LNCAP (cell line): Measurements from ENCODE around the gene GLIPR1L1.

Experiments used
- TF ChIP-seq, protein P1 (sequence below): fragments of 450-650 bp; IDR thresholded peaks from 2 replicates; pipeline ENCODE4 v1.5.1; 2017; ENCODE audit warnings: mild to moderate bottlenecking

The GLIPR1L1 gene

DNA sequence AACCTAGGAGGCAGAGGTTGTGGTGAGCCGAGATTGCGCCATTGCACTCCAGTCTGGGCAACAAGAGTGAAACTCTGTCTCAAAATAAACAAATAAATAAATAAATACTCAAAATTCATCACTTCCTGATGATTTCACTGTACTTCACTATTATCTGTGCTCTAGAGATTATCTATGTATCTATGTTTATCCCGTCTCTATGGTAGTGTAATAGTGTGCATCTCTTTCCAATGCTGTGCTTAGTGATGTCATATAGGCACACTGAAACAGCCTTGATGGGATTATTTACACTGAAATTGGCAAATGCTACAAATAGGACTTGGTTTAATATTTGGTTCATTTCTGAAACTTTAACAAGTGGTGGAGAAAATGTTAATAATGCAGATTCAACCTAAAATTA lies 10.8 kb upstream of the GLIPR1L1 start:
- TF ChIP-seq, protein P1, sequence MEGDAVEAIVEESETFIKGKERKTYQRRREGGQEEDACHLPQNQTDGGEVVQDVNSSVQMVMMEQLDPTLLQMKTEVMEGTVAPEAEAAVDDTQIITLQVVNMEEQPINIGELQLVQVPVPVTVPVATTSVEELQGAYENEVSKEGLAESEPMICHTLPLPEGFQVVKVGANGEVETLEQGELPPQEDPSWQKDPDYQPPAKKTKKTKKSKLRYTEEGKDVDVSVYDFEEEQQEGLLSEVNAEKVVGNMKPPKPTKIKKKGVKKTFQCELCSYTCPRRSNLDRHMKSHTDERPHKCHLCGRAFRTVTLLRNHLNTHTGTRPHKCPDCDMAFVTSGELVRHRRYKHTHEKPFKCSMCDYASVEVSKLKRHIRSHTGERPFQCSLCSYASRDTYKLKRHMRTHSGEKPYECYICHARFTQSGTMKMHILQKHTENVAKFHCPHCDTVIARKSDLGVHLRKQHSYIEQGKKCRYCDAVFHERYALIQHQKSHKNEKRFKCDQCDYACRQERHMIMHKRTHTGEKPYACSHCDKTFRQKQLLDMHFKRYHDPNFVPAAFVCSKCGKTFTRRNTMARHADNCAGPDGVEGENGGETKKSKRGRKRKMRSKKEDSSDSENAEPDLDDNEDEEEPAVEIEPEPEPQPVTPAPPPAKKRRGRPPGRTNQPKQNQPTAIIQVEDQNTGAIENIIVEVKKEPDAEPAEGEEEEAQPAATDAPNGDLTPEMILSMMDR, result no peak

DNA sequence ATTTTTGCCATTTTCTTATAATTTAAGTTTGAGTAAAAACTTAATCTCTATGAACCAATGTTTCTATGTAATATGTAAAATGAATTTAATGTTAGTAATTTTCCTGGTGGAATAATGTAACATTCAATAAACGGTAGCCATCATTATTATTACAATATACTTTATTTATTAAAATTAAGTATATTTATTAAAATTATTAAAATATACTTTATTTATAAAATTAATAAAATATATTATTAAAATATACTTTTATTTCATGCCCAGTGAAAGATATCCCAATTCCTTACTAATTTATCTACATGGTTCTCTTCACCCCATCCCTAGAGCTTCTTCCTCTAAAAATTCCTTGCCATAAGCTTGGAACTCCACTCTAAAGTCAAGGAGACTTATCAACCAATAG lies 6.8 kb upstream of the GLIPR1L1 start:
- TF ChIP-seq, protein P1, result no peak

DNA sequence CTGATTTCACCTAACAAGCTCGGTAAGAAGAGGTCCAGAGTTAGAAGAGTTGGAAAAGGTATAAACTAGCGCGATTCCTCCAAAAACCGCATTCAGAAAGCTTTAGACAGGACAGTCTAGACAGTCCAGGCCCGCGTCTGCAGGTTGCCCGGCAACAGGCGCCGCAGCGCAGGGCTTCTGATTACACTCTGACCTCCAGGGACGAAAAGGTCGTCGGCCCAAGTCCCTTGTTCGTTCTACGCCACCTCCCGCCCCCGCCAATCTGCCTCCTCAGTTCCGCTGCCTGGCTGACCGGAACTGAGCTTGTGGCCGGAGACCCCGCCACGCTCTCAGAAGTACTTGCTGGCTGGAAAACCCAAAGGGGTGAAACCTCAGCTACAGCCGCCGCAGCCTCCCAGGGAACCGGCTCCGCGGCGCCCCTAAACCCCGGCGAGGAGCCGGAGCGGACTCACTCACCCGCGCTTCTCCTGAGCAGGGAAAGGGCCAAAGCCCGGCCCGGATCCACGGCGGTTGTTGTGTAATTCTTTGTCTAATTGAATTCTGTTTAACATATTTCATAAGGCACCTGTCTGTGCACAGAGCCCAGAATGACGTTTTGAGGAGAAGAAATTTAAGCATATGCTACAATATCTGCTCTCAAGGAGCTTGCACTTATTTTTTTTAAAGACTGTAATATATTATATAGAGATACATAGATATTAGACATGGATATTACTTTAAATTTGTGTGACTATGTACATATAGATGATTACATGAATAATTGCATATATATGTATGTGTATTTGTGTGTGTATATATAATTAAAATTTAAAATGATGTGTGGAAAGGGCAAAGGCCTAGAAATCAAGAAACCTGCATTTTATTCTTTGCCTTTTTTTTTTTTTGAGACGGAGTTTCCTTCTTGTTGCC lies 4.3 kb upstream of the GLIPR1L1 start, which contains the start of gene CAPS2:
Gene CAPS2 (minus strand): TSS at position 407 of the 909 bp plus-strand sequence. CDS start 3,826 bp downstream, outside the sequence.
- TF ChIP-seq, protein P1, result no peak

DNA sequence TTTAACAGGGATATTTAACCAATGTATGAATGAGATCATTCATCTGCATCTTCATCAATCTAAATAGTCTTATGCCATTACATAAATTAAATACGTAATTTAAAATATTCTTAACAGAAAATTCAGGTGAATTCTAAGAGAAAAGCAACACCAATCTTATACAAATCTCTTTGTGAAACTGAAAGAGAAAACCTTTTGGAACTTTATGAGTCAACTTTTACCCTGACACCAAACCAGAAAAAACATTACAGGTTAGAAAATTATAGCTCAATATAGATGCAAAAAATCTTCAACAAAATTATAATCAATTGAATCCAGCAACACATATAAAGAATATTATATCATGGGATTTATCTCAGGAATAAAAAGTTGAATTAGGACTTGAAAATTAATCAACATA lies 3.4 kb downstream of the GLIPR1L1 start:
- TF ChIP-seq, protein P1, result no peak

DNA sequence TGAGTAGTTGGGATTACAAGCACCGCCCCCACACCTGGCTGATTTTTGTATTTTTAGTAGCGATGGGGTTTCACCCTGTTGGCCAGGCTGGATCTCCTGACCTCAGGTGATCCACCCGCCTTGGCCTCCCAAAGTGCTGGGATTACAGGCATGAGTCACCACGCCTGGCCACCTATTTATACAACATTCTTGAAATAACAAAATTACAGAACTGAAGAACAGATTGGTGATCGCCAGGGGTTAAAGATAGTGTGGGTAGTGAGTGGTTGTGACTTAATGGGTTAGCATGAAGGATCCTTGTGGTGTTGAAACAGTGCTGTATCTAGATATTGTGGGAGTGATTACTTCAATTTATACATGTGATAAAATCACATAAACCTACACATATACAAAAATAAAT lies 7.4 kb downstream of the GLIPR1L1 start:
- TF ChIP-seq, protein P1, result no peak

DNA sequence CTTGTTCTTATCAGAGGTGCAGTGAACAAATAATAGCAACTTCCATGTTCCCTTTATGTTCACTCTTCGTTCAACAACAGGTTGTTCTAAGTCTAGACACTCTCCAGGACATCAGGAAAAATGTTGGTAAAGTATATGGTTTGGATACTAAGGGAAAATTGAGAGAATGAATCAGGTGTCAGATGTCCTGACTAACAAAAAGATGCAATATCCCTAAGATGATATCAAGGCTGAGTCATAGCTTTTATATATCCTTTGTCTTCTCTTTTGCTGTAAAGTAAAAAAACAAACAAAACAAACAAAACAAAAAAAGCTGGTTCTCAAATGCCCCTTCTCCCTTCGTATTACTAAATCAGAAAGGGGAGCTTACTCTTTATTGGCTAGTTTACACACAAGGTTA lies 11.1 kb downstream of the GLIPR1L1 start:
- TF ChIP-seq, protein P1, result no peak

DNA sequence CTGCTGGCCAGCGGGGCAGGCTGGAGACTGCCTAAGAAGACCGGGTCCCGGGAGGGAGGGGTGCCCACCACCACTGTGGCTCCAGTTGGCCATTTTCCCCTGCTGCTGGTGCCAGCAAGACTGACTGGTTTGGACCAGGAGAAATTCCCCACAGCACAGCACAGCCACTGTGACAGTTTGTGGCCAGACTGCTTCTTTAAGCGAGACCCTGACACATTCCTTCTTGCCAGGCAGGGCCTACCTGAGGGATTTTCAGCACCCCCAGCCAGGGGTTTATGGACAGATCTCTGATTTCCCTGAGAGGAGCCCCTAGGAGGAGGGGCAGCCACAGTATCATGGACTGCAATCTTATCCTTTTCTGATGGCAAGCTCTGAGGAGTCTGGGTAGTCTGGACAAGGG lies 15.5 kb downstream of the GLIPR1L1 start:
- TF ChIP-seq, protein P1, result no peak
